Suprapubic skin (tissue), 3 donors: ENCODE data around the gene ERC2.

Experiments used
- POLR2AphosphoS5 ChIP-seq, 3 donors: sonication (generic); formaldehyde crosslinking; IDR thresholded peaks; one replicate each; pipeline ENCODE4 v1.6.1; 2017; ENCODE audit warnings: antibody characterized with exemption in 3 of 3
- TF ChIP-seq, protein P1 (sequence below), 2 donors: fragments of 200-600 bp in 1 of 2; fragments of 450-650 bp in 1 of 2; sonication (generic) in 1 of 2; IDR thresholded peaks; one replicate each; pipeline ENCODE4 v1.5.1; 2016 to 2019; ENCODE audit warnings: antibody characterized with exemption in 2 of 2, mild to moderate bottlenecking in 1 of 2, moderate library complexity in 1 of 2

DNA sequence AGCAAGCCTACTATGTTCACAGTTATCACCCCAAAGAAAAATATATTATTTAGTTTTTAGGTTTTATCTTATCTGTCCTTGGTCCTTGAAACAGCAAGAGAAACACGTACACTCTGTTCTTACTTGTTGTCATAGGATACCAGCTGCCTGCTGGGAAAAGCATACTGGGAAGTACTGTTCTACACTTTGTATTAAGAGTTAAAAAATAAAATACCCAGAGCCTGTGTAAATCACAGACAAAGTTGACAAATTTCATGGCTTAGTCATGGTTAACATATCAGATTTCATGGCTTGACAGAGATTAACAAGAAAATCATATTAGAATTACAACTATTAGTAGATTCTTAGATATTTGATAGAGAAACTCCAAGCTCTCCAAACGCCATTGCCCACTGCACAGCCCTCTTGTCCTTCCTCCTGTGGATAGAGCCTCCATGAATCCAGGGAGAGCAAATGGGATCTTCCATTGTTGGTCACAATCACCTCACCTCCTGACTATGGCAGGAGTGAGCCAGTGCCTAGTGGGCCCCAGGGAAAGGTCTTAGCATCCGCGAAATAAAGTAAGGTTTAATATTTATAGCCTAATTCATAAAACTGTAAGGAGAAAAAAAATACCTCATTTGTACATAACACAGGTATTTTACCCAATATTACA is 853.1 kb downstream of the ERC2 start:
- TF ChIP-seq, protein P1, sequence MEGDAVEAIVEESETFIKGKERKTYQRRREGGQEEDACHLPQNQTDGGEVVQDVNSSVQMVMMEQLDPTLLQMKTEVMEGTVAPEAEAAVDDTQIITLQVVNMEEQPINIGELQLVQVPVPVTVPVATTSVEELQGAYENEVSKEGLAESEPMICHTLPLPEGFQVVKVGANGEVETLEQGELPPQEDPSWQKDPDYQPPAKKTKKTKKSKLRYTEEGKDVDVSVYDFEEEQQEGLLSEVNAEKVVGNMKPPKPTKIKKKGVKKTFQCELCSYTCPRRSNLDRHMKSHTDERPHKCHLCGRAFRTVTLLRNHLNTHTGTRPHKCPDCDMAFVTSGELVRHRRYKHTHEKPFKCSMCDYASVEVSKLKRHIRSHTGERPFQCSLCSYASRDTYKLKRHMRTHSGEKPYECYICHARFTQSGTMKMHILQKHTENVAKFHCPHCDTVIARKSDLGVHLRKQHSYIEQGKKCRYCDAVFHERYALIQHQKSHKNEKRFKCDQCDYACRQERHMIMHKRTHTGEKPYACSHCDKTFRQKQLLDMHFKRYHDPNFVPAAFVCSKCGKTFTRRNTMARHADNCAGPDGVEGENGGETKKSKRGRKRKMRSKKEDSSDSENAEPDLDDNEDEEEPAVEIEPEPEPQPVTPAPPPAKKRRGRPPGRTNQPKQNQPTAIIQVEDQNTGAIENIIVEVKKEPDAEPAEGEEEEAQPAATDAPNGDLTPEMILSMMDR (IDR thresholded peaks at IDR 0.05), result no peak
- TF ChIP-seq POLR2AphosphoS5 (IDR thresholded peaks at IDR 0.05), result no peak
